Smooth muscle cell (in vitro differentiated cells): ENCODE measurements around the gene RARRES2. TPM values are rescaled to one million over a fixed set of nuclear protein-coding genes. Genes with fewer than 3 reads are reported as not detected.

Source experiments
- DNase-seq: peaks from one replicate; lab custom pipeline; 2025; ENCODE audit not compliant: unreplicated experiment; lab: John Stamatoyannopoulos, UW
- H2AFZ ChIP-seq: fragments of 200-600 bp; sonication (generic); 2 replicates; pipeline ENCODE4 v1.6.0; 2016; ENCODE audit warnings: antibody characterized with exemption, low read depth, mild to moderate bottlenecking
- H3F3A ChIP-seq: fragments of 200-600 bp; sonication (generic); 2 replicates; pipeline ENCODE4 v1.6.0; 2017; ENCODE audit warnings: antibody characterized with exemption, low read depth
- H3K27ac ChIP-seq: fragments of 200-600 bp; sonication (generic); 2 replicates; pipeline ENCODE4 v1.5.1; 2016; ENCODE audit warnings: low read depth, mild to moderate bottlenecking
- H3K27me3 ChIP-seq: fragments of 200-600 bp; sonication (generic); 2 replicates; pipeline ENCODE4 v1.6.1; 2016; ENCODE audit warnings: low read depth, mild to moderate bottlenecking
- H3K36me3 ChIP-seq: fragments of 200-600 bp; sonication (generic); 2 replicates; pipeline ENCODE4 v1.5.1; 2016; ENCODE audit warnings: low read depth
- H3K4me1 ChIP-seq: fragments of 200-600 bp; sonication (generic); 2 replicates; pipeline ENCODE4 v1.5.1; 2016; ENCODE audit warnings: low read depth
- H3K4me2 ChIP-seq: fragments of 200-600 bp; sonication (generic); 2 replicates; pipeline ENCODE4 v1.6.0; 2016; ENCODE audit warnings: mild to moderate bottlenecking
- H3K4me3 ChIP-seq: fragments of 200-600 bp; sonication (generic); 2 replicates; pipeline ENCODE4 v1.5.1; 2016; ENCODE audit warnings: mild to moderate bottlenecking
- H3K79me2 ChIP-seq: fragments of 200-600 bp; sonication (generic); 2 replicates; pipeline ENCODE4 v1.6.0; 2016; ENCODE audit warnings: low read depth, mild to moderate bottlenecking
- H3K9ac ChIP-seq: fragments of 200-600 bp; sonication (generic); 2 replicates; pipeline ENCODE4 v1.6.0; 2016; ENCODE audit warnings: low read depth
- H3K9me3 ChIP-seq: fragments of 200-600 bp; sonication (generic); replicated peaks from 2 replicates; pipeline ENCODE4 v1.5.1; 2016; ENCODE audit warnings: low read depth
- H4K20me1 ChIP-seq: fragments of 200-600 bp; sonication (generic); 2 replicates; pipeline ENCODE4 v1.6.0; 2016; ENCODE audit warnings: low read depth
- WGBS: methylation state at CpG from one replicate; pipeline ENCODE4 v1.1.7; 2016; ENCODE audit warnings: low lambda C conversion rate; 5-methylcytosine and 5-hydroxymethylcytosine counted together
- polyA plus RNA-seq: library from polyadenylated mRNA; unstranded; fragments of >200 nt; fragmentation: Nextera tagmentation; extraction: Ambion mirVana; gene quantifications from 2 replicates; pipeline ENCODE4 v1.2.1, GENCODE V29; 2016
- total RNA-seq: library from RNA; depleted of rRNA; stranded (reverse); fragments of >200 nt; gene quantifications from 2 replicates; pipeline ENCODE4 v1.2.3, GENCODE V29; 2014
- TF ChIP-seq, protein P1 (sequence below): fragments of 200-600 bp; sonication (generic); IDR thresholded peaks from 2 replicates; pipeline ENCODE4 v1.5.1; 2017; ENCODE audit warnings: borderline replicate concordance, mild to moderate bottlenecking, antibody characterized with exemption; ENCODE audit not compliant: insufficient read depth, poor library complexity, severe bottlenecking

RARRES2 gene
- total and polyA plus RNA-seq, 2 experiments from 2014 or later, result 23.6 to 31.8 TPM

DNA sequence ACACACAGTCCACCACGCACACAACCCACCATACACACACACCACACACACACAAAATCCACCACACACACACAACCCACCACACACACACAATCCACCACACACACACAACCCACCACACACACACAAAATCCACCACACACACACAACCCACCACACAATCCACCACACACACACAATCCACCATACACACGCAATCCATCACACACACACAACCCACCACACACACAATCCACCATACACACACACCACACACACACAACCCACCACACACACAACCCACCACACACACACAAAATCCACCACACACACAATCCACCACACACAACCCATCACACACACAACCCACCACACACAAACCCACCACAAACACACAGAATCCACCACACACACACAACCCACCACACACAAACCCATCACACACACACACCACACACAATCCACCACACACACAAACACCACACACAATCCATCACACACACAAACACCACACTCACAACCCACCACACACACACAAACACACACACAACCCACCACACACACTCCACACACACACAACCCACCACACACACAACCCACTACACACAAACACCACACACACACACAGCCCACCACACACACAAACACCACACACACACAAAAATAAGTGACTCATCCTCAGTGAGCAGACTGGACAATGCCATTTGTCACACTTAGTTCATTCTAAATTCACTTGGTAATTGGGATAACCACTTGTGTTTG lies 18.4 kb upstream of the RARRES2 start:
- Histone ChIP-seq H3K4me2 (no peak overlapping the region), H3F3A (no peaks in the 10 kb centered on the region)
- TF ChIP-seq, protein P1, sequence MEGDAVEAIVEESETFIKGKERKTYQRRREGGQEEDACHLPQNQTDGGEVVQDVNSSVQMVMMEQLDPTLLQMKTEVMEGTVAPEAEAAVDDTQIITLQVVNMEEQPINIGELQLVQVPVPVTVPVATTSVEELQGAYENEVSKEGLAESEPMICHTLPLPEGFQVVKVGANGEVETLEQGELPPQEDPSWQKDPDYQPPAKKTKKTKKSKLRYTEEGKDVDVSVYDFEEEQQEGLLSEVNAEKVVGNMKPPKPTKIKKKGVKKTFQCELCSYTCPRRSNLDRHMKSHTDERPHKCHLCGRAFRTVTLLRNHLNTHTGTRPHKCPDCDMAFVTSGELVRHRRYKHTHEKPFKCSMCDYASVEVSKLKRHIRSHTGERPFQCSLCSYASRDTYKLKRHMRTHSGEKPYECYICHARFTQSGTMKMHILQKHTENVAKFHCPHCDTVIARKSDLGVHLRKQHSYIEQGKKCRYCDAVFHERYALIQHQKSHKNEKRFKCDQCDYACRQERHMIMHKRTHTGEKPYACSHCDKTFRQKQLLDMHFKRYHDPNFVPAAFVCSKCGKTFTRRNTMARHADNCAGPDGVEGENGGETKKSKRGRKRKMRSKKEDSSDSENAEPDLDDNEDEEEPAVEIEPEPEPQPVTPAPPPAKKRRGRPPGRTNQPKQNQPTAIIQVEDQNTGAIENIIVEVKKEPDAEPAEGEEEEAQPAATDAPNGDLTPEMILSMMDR, result no peak

DNA sequence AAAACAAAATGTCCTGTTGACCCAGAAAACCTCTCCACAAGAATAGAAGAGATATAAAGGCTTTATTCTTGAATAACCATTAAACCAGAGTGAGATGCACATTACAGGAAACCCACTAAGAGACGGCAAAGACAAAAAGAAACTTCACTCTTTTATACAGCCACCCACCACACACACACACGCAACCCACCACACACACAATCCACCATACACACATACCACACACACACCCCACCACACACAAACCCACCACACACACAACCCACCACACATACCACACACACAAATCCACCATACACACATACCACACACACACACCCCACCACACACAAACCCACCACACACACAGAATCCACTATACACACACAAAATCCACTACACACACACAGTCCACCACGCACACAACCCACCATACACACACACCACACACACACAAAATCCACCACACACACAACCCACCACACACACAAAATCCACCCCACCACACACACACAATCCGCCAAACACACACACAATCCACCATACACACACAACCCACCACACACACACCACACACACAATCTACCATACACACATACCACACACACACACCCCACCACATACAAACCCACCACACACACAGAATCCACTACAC lies 17.7 kb upstream of the RARRES2 start:
- TF ChIP-seq, protein P1, result no peak
- H2AFZ ChIP-seq, result no peak overlapping the region
- no peak overlapping the region for H3K4me2 ChIP-seq
- no peak overlapping the region for H3K27ac ChIP-seq
- H3K79me2 ChIP-seq, result no peaks in the 10 kb centered on the region
- H3K36me3 ChIP-seq, result no peaks in the 10 kb centered on the region
- no peaks in the 10 kb centered on the region for H4K20me1 ChIP-seq
- no peaks in the 10 kb centered on the region for H3F3A ChIP-seq
- no peaks in the 10 kb centered on the region for H3K27me3 ChIP-seq
- WGBS, result 91% methylated on average over 3 of the region's 4 CpGs
- H3K9me3 ChIP-seq, result no peaks in the 10 kb centered on the region
- H3K4me1 ChIP-seq, result peaks cover 8% of the 10 kb centered on the region
- no peak overlapping the region for H3K4me3 ChIP-seq
- H3K9ac ChIP-seq, result no peak overlapping the region
- no peak for DNase-seq

More for the DNA sequence above, 18.4 kb upstream of the RARRES2 start:
- H4K20me1 ChIP-seq, result no peaks in the 10 kb centered on the region
- H3K27me3 ChIP-seq, result no peaks in the 10 kb centered on the region
- 100% methylated on average over 1 of the region's 2 CpGs for WGBS
- H3K4me3 ChIP-seq, result no peak overlapping the region
- H3K79me2 ChIP-seq, result no peaks in the 10 kb centered on the region
- no peaks in the 10 kb centered on the region for H3K36me3 ChIP-seq
- no peak overlapping the region for H3K27ac ChIP-seq
- no peak overlapping the region for H2AFZ ChIP-seq
- no peak for DNase-seq
- no peak overlapping the region for H3K9ac ChIP-seq
- peaks cover 8% of the 10 kb centered on the region for H3K4me1 ChIP-seq
- no peaks in the 10 kb centered on the region for H3K9me3 ChIP-seq

DNA sequence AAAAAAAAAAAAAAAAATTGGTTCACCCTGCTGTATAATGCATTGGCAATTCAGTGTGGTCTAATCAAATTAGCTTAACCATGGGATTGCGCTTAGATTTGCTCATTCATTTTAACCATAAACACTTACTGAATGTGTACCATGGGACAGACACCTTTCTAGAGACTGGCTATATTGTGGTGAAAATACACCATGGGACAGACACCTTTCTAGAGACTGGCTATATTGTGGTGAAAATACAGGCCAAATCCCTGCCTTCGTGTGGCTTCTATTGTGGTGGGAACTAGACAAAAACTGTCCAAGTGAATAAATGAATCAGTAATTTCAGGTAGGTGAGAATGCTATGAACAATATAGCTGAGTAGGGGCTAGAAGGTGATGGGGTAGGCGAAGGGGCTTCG lies 17.0 kb upstream of the RARRES2 start:
- TF ChIP-seq, protein P1, result no peak
- Histone ChIP-seq H2AFZ (no peak overlapping the region), H3K27ac (no peak overlapping the region), H3K4me1 (peaks cover 8% of the 10 kb centered on the region), H3K27me3 (no peaks in the 10 kb centered on the region), H3K9me3 (no peaks in the 10 kb centered on the region), H3K4me2 (no peak overlapping the region), H3K9ac (no peak overlapping the region), H3K4me3 (no peak overlapping the region), H3K36me3 (no peaks in the 10 kb centered on the region), H3F3A (no peaks in the 10 kb centered on the region), H4K20me1 (no peaks in the 10 kb centered on the region), H3K79me2 (no peaks in the 10 kb centered on the region)
- DNase-seq, result no peak
- whole genome bisulfite sequencing, result 91% methylated on average over 4 of the region's 4 CpGs
